HG02798 (cell line): ENCODE data around the gene PRSS48.
"Not testable (repeated sequence)": the region's sequence is repeated elsewhere in the genome, so short reads cannot be mapped to it uniquely, and the experiment has no call there.

Source experiments
- ATAC-seq: cut with Tn5 transposase; IDR thresholded peaks from one replicate; pipeline ENCODE4 v1.9.1; 2021; ENCODE audit warnings: mild to moderate bottlenecking; ENCODE audit not compliant: unreplicated experiment, poor library complexity

The PRSS48 gene

DNA sequence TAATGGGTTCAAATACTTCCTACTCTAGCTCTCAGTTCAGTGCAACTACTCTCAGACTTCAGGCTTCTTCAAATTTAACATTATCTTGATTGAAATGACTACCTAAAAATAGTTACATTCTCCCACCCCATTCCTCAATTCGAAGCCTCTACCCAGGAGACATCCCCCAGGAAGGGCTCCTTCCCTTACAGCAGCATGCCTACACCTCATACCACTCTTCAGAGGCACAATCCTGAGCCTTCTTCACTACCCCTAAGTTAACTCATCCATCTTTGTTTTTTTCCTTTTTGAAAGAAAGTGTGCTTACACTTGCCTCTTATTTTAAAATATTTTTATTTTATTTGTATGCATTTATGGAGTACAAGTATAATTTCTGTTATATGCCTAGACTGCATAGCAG is 17.2 kb upstream of the PRSS48 start:
- ATAC-seq = no peak

- no peak for ATAC-seq
These were observed 16.4 kb upstream of the PRSS48 start for GRCh38 chr4:151260526-151260925.

DNA sequence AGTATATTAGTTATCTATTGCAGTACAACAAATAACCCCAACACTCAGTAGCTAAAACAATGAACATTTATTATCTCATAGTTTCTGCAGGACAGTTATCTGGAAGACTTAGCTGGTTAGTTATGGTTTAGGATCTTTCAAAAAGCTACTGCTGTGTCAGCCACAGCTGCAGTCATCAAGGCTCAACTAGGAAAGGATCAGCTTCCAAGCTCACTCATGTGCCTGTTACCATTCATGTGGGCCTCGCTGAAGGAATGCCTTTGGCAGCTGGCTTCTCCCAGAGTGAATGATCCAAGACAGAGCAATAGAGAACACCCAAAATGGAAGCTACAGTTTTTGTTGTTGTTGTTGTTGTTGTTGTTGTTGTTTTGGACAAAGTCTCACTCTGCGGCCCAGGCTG is 13.5 kb upstream of the PRSS48 start:
- no peak for ATAC-seq

DNA sequence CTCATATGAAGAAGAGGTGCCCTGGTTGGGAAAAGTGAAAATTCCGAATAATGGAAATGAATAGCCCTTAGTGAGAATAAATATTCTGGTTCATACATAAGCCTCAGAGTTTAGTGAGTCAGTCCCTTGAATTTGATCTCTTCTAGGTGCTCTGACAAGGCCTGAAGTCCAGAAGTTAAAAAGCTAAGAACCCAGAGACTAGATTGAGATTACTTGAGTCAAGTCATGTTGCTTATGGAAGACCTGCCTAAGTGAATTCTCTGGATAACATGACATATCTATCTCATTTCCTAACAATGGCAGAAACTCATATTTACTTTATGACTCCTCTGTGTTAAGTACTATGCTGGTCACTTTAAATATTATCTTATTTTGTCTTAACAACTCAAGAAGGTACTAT is 10.5 kb upstream of the PRSS48 start:
- ATAC-seq = no peak

- no peak for ATAC-seq
These were observed 9.9 kb upstream of the PRSS48 start for GRCh38 chr4:151267104-151267503.

DNA sequence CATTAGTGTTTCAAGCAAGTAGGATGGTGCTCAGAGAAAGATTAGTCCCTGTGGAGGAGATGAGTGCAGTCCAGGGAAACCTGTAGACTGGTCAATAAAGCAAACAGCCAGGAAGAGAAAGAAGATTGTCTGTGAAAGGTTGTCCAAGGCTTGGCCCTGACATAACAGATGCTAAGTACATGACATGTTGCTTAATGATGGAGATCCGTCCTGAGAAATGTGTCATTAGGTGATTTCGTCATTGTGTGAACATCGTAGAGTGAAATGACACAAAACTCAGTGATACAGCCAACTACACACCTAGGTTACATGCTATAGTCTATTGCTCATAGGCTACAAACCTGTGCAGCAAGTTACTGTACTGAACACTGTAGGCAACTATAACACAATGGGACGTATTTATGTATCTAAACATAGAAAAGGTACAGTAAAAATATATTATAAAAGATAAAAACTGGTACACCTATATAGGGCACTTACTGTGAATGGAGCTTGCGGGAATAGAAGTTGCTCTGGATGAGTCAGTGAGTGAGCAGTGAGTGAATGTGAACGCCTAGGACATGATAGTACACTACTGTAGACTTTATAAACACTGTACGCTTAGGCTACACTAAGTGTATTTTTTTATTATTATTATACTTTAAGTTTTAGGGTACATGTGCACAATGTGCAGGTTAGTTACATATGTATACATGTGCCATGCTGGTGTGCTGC is 9.0 kb upstream of the PRSS48 start:
- no peak for ATAC-seq

DNA sequence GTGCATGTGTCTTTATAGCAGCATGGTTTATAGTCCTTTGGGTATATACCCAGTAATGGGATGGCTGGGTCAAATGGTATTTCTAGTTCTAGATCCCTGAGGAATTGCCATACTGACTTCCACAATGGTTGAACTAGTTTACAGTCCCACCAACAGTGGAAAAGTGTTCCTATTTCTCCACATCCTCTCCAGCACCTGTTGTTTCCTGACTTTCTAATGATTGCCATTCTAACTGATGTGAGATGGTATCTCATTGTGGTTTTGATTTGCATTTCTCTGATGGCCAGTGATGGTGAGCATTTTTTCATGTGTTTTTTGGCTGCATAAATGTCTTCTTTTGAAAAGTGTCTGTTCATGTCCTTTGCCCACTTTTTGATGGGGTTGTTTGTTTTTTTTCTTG is 8.1 kb upstream of the PRSS48 start:
- not testable (repeated sequence) for ATAC-seq

GRCh38 chr4:151284534-151285245 is 7.7 kb downstream of the PRSS48 start:
- ATAC-seq = no peak

GRCh38 chr4:151287409-151287808 is 10.4 kb downstream of the PRSS48 start:
- no peak for ATAC-seq

GRCh38 chr4:151291485-151291884 is 14.5 kb downstream of the PRSS48 start:
- ATAC-seq = no peak

DNA sequence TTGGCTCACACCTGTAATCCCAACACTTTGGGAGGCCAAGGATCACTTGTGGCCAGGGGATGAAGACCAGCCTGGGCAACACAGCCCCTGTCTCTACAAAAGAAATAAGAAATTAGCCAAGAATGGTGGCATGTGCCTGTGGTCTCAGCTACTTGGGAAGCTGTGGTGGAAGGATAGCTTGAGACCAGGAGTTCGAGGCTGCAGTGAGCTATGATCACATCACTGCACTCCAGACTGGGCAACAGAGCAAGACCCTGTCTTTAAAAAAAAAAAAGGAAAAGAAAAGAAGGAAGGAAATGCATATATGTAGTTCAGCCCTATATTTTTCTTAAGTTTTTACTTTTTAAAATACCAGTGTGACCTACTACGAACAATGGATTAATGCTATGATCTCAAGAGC is 15.1 kb downstream of the PRSS48 start:
- no peak for ATAC-seq

DNA sequence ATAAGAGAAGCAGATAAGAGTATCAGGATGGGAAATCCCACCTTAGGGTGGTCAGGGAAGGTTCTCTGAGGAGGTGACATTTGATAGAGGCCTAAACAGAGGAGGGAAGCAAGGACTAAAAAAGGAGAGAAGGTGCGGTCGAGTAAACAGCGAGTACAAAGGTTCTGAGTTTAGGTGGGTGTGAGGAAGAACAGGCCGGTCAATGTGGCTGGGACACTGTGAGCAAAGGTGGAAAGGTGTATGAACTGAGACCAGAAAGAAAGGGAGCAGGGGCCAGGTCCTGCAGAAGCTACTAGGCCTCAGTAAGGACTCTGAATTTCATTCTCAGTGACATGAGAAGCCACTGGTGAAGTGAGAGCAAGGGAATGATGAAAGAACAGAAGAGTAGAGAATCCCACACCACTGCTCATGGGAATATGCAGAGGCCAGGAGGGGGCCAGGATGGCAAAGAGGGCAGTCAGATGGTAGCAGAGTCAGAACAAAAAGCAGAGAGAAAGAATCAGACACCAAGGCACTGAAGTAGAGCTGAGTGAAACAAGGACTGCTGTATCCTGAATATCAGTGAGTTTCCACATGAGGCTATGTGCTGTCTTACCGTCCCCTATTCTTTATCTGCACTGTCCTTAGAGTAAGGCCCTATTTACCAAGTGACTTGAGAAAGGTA is 18.0 kb downstream of the PRSS48 start:
- ATAC-seq = no peak

DNA sequence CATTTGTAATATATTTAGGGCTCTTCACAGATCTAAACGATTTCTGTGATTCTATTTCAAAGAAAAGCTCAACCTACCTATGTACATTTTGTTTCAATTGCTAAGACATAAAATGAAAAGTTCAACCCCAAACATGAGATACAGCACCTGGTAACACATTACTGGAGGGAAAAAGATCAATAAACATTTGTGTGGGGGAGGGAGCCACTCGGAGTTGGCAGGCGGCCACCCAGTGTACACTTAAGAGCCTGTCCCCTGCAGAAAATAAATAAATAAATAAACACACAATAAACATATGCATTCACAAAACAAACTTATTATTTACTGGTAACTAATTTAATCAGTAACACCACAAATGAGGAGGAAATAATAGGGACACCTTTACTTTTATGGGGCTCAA is 19.3 kb downstream of the PRSS48 start:
- ATAC-seq = no peak

- ATAC-seq = no peak
These were observed 20.2 kb downstream of the PRSS48 start for GRCh38 chr4:151297170-151297569.

- ATAC-seq = no peak
These were observed 25.5 kb downstream of the PRSS48 start for GRCh38 chr4:151302432-151302831.

DNA sequence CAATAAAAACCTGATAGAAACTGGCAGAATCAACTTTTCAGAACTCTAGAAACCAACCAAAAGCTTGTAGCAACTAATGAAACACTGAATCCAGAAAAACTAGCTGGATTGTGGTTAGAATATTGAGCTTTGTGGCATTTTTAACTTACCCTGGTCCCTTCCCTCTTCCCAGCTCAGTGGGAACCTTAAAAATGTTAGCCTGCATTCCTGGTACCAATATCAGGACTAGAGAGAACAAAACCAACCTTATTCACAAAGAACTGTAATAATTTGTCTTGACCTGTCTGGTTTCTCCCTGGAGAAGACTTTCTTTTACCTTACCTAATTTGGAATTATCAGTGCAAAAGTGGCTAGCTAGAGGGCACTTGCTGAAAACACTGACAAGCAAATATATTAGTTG is 27.3 kb downstream of the PRSS48 start:
- ATAC-seq = no peak

GRCh38 chr4:151304755-151305154 is 27.8 kb downstream of the PRSS48 start:
- ATAC-seq = peak; percentile 87

DNA sequence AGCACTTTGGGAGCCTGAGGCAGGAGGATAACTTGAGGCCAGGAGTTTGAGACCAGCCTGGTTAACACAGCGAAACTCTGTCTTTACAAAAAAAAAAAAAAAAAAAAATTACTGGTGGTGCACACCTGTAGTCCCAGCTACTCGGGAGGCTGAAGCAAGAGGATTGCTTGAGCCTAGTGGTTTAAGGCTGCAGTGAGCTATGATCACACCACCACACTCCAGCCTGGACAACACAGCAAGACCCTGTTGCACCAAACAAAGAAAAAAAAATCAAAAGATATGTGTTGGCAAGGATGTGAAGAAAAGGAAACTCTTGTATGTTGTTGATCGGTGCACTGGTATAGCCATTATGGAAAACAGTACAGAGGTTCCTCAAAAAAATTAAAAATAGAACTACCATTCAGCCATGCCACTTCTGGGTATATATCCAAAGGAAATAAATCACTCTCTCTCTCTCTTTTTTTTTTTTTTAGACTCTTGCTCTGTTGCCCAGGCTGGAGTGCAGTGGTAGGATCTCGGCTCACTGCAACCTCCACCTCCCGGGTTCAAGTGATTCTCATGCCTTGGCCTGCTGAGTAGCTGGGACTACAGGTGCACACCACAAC is 33.3 kb downstream of the PRSS48 start:
- ATAC-seq = no peak

GRCh38 chr4:151313306-151314009 is 36.5 kb downstream of the PRSS48 start:
- ATAC-seq = no peak

- ATAC-seq = no peak
These were observed 37.0 kb downstream of the PRSS48 start for GRCh38 chr4:151314010-151314355.

DNA sequence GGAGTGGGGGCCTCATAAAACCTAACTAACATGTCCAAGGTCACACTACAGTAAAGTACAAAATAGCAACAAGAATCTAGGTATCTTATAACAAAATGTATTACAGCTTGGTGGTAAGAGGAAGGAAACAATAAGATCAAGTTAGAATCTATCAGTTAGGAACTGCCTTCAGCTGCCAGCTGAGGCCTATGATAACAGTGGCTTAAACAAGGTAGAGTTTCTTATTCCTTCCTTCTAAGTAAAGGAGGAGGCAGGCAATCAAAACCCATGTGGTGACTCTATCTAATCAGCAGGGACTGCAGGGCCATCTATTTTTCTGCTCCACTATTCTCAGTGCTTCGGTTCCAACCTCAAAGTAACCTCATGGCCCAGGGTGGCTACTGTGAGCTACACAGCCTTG is 37.5 kb downstream of the PRSS48 start:
- no peak for ATAC-seq
